BE2C (cell line): ENCODE data around the gene TPBGL. TPM values are rescaled to one million over a fixed set of nuclear protein-coding genes. Genes with fewer than 3 reads are reported as not detected.

Experiments
- DNase-seq: peaks from one replicate; pipeline ENCODE4 v3.0.0-alpha.2; 2020
- H3K27me3 ChIP-seq: fragments of 250-450 bp; sonication (Bioruptor Pico); 2 replicates; pipeline ENCODE4 v1.5.1; 2020; ENCODE audit warnings: mild to moderate bottlenecking
- H3K36me3 ChIP-seq: fragments of 250-450 bp; sonication (Bioruptor Pico); 2 replicates; pipeline ENCODE4 v1.5.1; 2020; ENCODE audit warnings: mild to moderate bottlenecking
- H3K4me1 ChIP-seq: fragments of 250-450 bp; sonication (Bioruptor Pico); 2 replicates; pipeline ENCODE4 v1.5.1; 2020
- H3K4me3 ChIP-seq: 2 replicates; pipeline ENCODE4 v1.5.1; 2011; ENCODE audit warnings: low read depth, low read length
- H3K9me3 ChIP-seq: fragments of 250-450 bp; sonication (Bioruptor Pico); 2 replicates; pipeline ENCODE4 v1.5.1; 2020
- CTCF ChIP-seq: IDR thresholded peaks from 2 replicates; pipeline ENCODE4 v1.5.1; 2012; ENCODE audit warnings: mild to moderate bottlenecking, low read depth, low read length
- polyA plus RNA-seq: library from polyadenylated mRNA; unstranded; fragments of >200 nt; gene quantifications from one replicate; pipeline ENCODE4 v1.2.1, GENCODE V29; 2012; ENCODE audit warnings: low read depth, missing spikeins; ENCODE audit not compliant: insufficient read length, insufficient read depth

Gene TPBGL
- 47.4 TPM for polyA plus RNA-seq

DNA sequence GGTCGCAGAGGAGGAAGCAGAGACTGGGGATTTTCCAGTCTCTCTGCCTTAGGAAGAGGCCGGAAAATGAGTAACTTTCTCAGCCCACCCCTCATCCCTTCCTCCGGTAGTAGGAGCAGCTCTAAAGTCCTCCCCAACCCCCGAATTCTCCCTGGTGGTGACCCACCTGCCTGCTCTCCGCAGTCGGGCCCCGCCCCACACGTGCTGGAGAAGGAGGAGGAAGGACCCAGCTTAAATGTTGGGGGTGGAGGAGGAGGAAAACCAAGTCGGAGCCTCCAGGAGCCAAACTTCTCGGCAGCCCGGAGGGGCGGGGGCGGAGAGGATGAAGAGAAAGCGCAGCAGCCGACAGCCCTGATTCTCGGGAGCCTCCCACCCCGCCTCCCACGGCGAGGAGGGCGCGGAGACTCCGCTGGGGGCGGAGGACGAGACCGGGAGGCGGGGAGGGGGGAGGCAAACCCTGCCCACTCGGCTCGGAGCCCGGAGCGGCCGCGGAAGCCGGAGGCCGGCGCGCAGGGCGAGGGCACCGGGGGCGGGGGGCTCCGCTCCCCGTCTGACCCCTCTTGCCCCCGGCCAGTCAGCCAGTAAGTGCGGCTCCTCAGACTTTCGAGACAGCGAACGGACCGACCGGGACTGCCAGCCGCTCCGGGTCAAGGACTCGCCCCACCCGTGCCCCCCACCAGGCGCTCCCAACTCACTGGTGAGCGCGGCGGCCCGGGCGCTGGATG is at the start of gene TPBGL:
TSS of gene TPBGL (plus strand) at position 464 of the 725 bp plus-strand sequence. CDS start 276 bp downstream, outside the sequence.
- H3K4me3 ChIP-seq, result peak within 1 kb of the TSS; percentile 76
- H3K27me3 ChIP-seq, result peaks cover 6% of the 10 kb centered on the region
- H3K4me1 ChIP-seq, result no peaks in the 10 kb centered on the region
- H3K36me3 ChIP-seq, result peaks cover 2% of the 10 kb centered on the region; the same call in 1 of the 2 replicates
- no peak for TF ChIP-seq CTCF
- H3K9me3 ChIP-seq, result no peaks in the 10 kb centered on the region
- peak; percentile 64 for DNase-seq

- Histone ChIP-seq H3K4me3 (no peak overlapping the region), H3K36me3 (no peaks in the 10 kb centered on the region), H3K9me3 (no peaks in the 10 kb centered on the region), H3K4me1 (peaks cover 8% of the 10 kb centered on the region; the same call in 1 of the 2 replicates), H3K27me3 (no peaks in the 10 kb centered on the region)
- no peak for DNase-seq
- TF ChIP-seq CTCF, result no peak
Measured at GRCh38 chr11:75191330-75191717, 49.2 kb upstream of the TPBGL start.

DNA sequence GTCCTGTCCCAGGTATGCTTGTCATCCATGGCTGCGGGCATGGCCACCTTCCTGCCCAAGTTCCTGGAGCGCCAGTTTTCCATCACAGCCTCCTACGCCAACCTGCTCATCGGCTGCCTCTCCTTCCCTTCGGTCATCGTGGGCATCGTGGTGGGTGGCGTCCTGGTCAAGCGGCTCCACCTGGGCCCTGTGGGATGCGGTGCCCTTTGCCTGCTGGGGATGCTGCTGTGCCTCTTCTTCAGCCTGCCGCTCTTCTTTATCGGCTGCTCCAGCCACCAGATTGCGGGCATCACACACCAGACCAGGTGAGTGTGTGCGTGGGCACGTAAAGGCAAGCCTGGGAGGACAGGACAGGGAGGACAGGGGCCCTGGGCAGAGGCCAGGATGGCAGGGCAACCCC is 47.3 kb upstream of the TPBGL start:
- Histone ChIP-seq H3K9me3 (no peaks in the 10 kb centered on the region), H3K4me3 (no peak overlapping the region), H3K27me3 (no peaks in the 10 kb centered on the region), H3K36me3 (no peaks in the 10 kb centered on the region), H3K4me1 (peaks cover 8% of the 10 kb centered on the region; the same call in 1 of the 2 replicates)
- no peak for DNase-seq
- no peak for TF ChIP-seq CTCF

GRCh38 chr11:75193711-75194110 is 46.9 kb upstream of the TPBGL start:
- no peak overlapping the region for H3K4me3 ChIP-seq
- H3K36me3 ChIP-seq, result no peaks in the 10 kb centered on the region
- no peak for TF ChIP-seq CTCF
- no peak for DNase-seq
- H3K4me1 ChIP-seq, result peaks cover 6% of the 10 kb centered on the region; the same call in 1 of the 2 replicates
- no peaks in the 10 kb centered on the region for H3K9me3 ChIP-seq
- H3K27me3 ChIP-seq, result no peaks in the 10 kb centered on the region

- H3K4me3 ChIP-seq, result no peak overlapping the region
- no peaks in the 10 kb centered on the region for H3K27me3 ChIP-seq
- TF ChIP-seq CTCF, result no peak
- H3K36me3 ChIP-seq, result no peaks in the 10 kb centered on the region
- no peak for DNase-seq
- H3K9me3 ChIP-seq, result no peaks in the 10 kb centered on the region
- H3K4me1 ChIP-seq, result peaks cover 3% of the 10 kb centered on the region; the same call in 1 of the 2 replicates
Measured at GRCh38 chr11:75194147-75194546, 46.4 kb upstream of the TPBGL start.

DNA sequence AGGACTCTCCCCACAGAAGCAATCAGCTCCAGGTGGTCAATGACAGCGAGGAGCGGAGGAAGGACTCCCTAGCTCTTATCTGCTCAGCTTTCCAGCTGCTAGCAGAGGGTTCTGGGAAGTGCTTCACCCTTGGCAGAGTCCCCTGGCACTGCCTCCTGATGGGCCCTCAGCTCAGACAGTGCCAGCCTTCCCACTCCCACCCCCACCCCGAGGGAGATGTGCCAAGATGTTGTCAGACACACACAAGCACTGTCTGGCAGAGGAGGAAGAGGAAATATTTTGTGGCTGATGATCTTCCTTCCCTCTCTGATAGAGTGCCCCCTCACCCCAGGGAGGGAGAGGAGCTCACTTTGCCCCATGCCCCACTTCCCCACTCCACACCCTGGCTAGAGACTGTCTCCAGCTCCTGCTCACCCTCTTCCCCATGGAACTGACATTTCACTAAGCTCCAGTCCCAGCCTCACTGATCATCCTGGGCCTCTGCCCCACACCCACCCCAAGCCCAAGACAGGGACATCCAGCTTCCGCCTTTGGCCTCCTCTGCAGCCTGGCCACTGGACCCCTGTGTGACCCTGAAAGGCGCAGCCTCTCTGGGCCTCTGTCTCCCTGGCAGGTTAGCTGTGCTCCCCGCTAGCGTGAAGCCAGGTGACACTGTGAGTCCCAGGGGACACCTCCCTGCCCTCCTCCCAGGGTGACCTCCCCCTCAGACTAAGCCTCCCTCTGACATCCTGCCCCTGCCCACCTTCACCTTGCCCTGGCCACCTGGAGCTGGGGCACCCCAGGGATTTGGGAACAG is 45.2 kb upstream of the TPBGL start:
- Histone ChIP-seq H3K36me3 (no peaks in the 10 kb centered on the region), H3K4me3 (no peak overlapping the region), H3K9me3 (no peaks in the 10 kb centered on the region), H3K27me3 (no peaks in the 10 kb centered on the region), H3K4me1 (peaks cover 3% of the 10 kb centered on the region; the same call in 1 of the 2 replicates)
- TF ChIP-seq CTCF, result no peak
- DNase-seq, result no peak
